ENCODE results near the gene CDK16. TPM values are rescaled to one million over a fixed set of nuclear protein-coding genes. Genes with fewer than 3 reads are reported as not detected.

The CDK16 gene
- total RNA-seq, 3 donors from 2014 or later = 81.9 to 111 (median 109) TPM

- Histone ChIP-seq H3K4me1 (ENCODE audit: low read depth) (peaks cover 4% of the 10 kb centered on the region), H3K9me3 (no peaks in the 10 kb centered on the region), H3K36me3 (ENCODE audit: low read depth) (no peaks in the 10 kb centered on the region), H3K4me3 (no peak overlapping the region)
- ATAC-seq = no peak
- DNase-seq = no peak
- no peak for TF ChIP-seq CTCF (IDR thresholded peaks at IDR 0.05)
- intact Hi-C loops (cut with DNase I, micrococcal nuclease) = no loop called here
These were observed 2.0 kb upstream of the CDK16 start for GRCh38 chrX:47216393-47216925.

- DNase-seq (peak in 1 of 3 donors; percentile 57), ATAC-seq (peak; percentile 22)
- intact Hi-C loops (cut with DNase I, micrococcal nuclease) = no loop called here
- Histone ChIP-seq H3K9me3 (no peaks in the 10 kb centered on the region), H3K4me1 (ENCODE audit: low read depth) (peaks cover 4% of the 10 kb centered on the region), H3K36me3 (ENCODE audit: low read depth) (no peaks in the 10 kb centered on the region), H3K4me3 (no peak overlapping the region)
- TF ChIP-seq CTCF (IDR thresholded peaks at IDR 0.05) = no peak
These were observed 1.2 kb upstream of the CDK16 start for GRCh38 chrX:47217121-47217851.

- peak; percentile 93 to 99 (median 96) for DNase-seq
- H3K36me3 ChIP-seq (ENCODE audit: low read depth) = no peaks in the 10 kb centered on the region
- intact Hi-C loops (cut with DNase I, micrococcal nuclease) = no loop called here
These were observed 615 bp upstream of the CDK16 start for GRCh38 chrX:47217852-47218279.

GRCh38 chrX:47218920-47219815 lies 687 bp downstream of the CDK16 start:
- peak overlapping the region; percentile 83 for H3K4me3 ChIP-seq
- H3K9me3 ChIP-seq = no peaks in the 10 kb centered on the region
- no peak for TF ChIP-seq CTCF (IDR thresholded peaks at IDR 0.05)
- intact Hi-C loops (cut with DNase I, micrococcal nuclease) = no loop called here
- DNase-seq = peak; percentile 63 to 83 (median 79)
- H3K4me1 ChIP-seq (ENCODE audit: low read depth) = peaks cover 4% of the 10 kb centered on the region
- H3K36me3 ChIP-seq (ENCODE audit: low read depth) = peaks cover 4% of the 10 kb centered on the region
- ATAC-seq = peak; percentile 5

More at GRCh38 chrX:47217852-47218279, 615 bp upstream of the CDK16 start:
- no peak for TF ChIP-seq CTCF (IDR thresholded peaks at IDR 0.05)
- Histone ChIP-seq H3K9me3 (no peaks in the 10 kb centered on the region), H3K4me3 (no peak overlapping the region), H3K4me1 (ENCODE audit: low read depth) (peaks cover 4% of the 10 kb centered on the region)
- ATAC-seq = peak; percentile 87

GRCh38 chrX:47221756-47222155 lies 3.3 kb downstream of the CDK16 start:
- no peak overlapping the region for H3K4me3 ChIP-seq
- no peak for DNase-seq
- peaks cover 4% of the 10 kb centered on the region for H3K4me1 ChIP-seq (ENCODE audit: low read depth)
- ATAC-seq = no peak
- H3K36me3 ChIP-seq (ENCODE audit: low read depth) = peaks cover 4% of the 10 kb centered on the region
- intact Hi-C loops (cut with DNase I, micrococcal nuclease) = no loop called here
- no peaks in the 10 kb centered on the region for H3K9me3 ChIP-seq
- no peak for TF ChIP-seq CTCF (IDR thresholded peaks at IDR 0.05)
